GM23338 (cell line): ENCODE measurements around the gene FANCC. TPM values are rescaled to one million over a fixed set of nuclear protein-coding genes. Genes with fewer than 3 reads are reported as not detected.

Experiments used
- ATAC-seq: fragments of 200-7000 bp; cut with Tn5 transposase; 3 replicates; pipeline ENCODE4 v1.9.1; 2020
- DNase-seq: peaks from one replicate; pipeline ENCODE4 v3.0.0-alpha.2; 2015; ENCODE audit warnings: low spot score
- H2AFZ ChIP-seq: fragments of 200-600 bp; sonication (generic); 2 replicates; pipeline ENCODE4 v1.8.0; 2016; ENCODE audit warnings: antibody characterized with exemption, mild to moderate bottlenecking, moderate library complexity
- H3F3A ChIP-seq: fragments of 200-600 bp; sonication (generic); replicated peaks from 2 replicates; pipeline ENCODE4 v1.8.0; 2017; ENCODE audit warnings: antibody characterized with exemption, mixed run types, low read depth
- H3K27ac ChIP-seq: fragments of 200-600 bp; sonication (generic); 2 replicates; pipeline ENCODE4 v1.6.1; 2016; ENCODE audit warnings: low read depth
- H3K27me3 ChIP-seq: fragments of 200-600 bp; sonication (generic); 2 replicates; pipeline ENCODE4 v1.8.0; 2016; ENCODE audit warnings: mild to moderate bottlenecking, mixed run types, moderate library complexity; ENCODE audit not compliant: insufficient read depth
- H3K36me3 ChIP-seq: fragments of 200-600 bp; sonication (generic); 2 replicates; pipeline ENCODE4 v1.8.0; 2016; ENCODE audit warnings: mild to moderate bottlenecking; ENCODE audit not compliant: insufficient read depth
- H3K4me1 ChIP-seq: fragments of 200-600 bp; sonication (generic); 2 replicates; pipeline ENCODE4 v1.8.0; 2016; ENCODE audit warnings: mild to moderate bottlenecking, moderate library complexity; ENCODE audit not compliant: insufficient read depth
- H3K4me2 ChIP-seq: fragments of 200-600 bp; sonication (generic); 2 replicates; pipeline ENCODE4 v1.7.1; 2017; ENCODE audit warnings: mixed run types
- H3K4me3 ChIP-seq: fragments of 200-600 bp; sonication (generic); 2 replicates; pipeline ENCODE4 v1.6.1; 2016; ENCODE audit warnings: mixed run types
- H3K79me2 ChIP-seq: fragments of 200-600 bp; sonication (generic); replicated peaks from 2 replicates; pipeline ENCODE4 v1.8.0; 2017; ENCODE audit warnings: mild to moderate bottlenecking; ENCODE audit not compliant: insufficient read depth
- H3K9me2 ChIP-seq: fragments of 200-600 bp; sonication (generic); 2 replicates; pipeline ENCODE4 v1.8.0; 2017; ENCODE audit not compliant: insufficient read depth
- H4K20me1 ChIP-seq: fragments of 200-600 bp; sonication (generic); replicated peaks from 2 replicates; pipeline ENCODE4 v1.8.0; 2017; ENCODE audit warnings: mild to moderate bottlenecking; ENCODE audit not compliant: insufficient read depth
- H3K27ac Mint-ChIP-seq: 2 replicates; pipeline ENCODE4 v1.8.0; 2020; ENCODE audit warnings: inconsistent platforms, mild to moderate bottlenecking, moderate library complexity, mixed read lengths
- H3K27me3 Mint-ChIP-seq: 3 replicates; pipeline ENCODE4 v1.8.0; 2022; ENCODE audit warnings: low read depth, mild to moderate bottlenecking, moderate library complexity, mixed read lengths, inconsistent platforms; ENCODE audit not compliant: insufficient read depth, poor library complexity
- H3K36me3 Mint-ChIP-seq: 3 replicates; pipeline ENCODE4 v1.8.0; 2021; ENCODE audit warnings: low read depth, mild to moderate bottlenecking, inconsistent platforms, moderate library complexity, mixed read lengths
- H3K4me1 Mint-ChIP-seq: 3 replicates; pipeline ENCODE4 v1.8.0; 2020; ENCODE audit warnings: mild to moderate bottlenecking, inconsistent platforms, mixed read lengths
- H3K4me3 Mint-ChIP-seq: 3 replicates; pipeline ENCODE4 v1.8.0; 2021; ENCODE audit warnings: moderate library complexity, mild to moderate bottlenecking, inconsistent platforms, mixed read lengths
- H3K9me3 Mint-ChIP-seq: 3 replicates; pipeline ENCODE4 v1.8.0; 2020; ENCODE audit warnings: moderate library complexity, mild to moderate bottlenecking, inconsistent platforms, mixed read lengths
- CREB1 ChIP-seq: fragments of 250-450 bp; sonication (Bioruptor Pico); IDR thresholded peaks from 2 replicates; pipeline ENCODE4 v1.5.0; 2020; ENCODE audit warnings: low read depth, mild to moderate bottlenecking, moderate library complexity
- CTCF ChIP-seq, 2 experiments: fragments of 200-600 bp in 1 of 2; sonication (generic) in 1 of 2; conservative IDR thresholded peaks; 2 replicates each; pipeline versions ENCODE4 v1.5.1 to v1.6.1; 2016 to 2017; ENCODE audit warnings: antibody characterized with exemption in 2 of 2, low read depth in 2 of 2, mild to moderate bottlenecking in 2 of 2, moderate library complexity in 1 of 2
- EZH2 ChIP-seq: fragments of 200-600 bp; sonication (generic); IDR thresholded peaks from one replicate; pipeline ENCODE4 v1.8.0; 2017; ENCODE audit warnings: antibody characterized with exemption, mild to moderate bottlenecking, low read depth; ENCODE audit not compliant: unreplicated experiment
- EZH2phosphoT487 ChIP-seq: fragments of 200-600 bp; sonication (generic); IDR thresholded peaks from one replicate; pipeline ENCODE4 v1.8.1; 2018; ENCODE audit warnings: antibody characterized with exemption; ENCODE audit not compliant: unreplicated experiment
- JUNB ChIP-seq: IDR thresholded peaks from one replicate; pipeline ENCODE4 v1.6.1; 2016; ENCODE audit warnings: antibody characterized with exemption; ENCODE audit not compliant: unreplicated experiment
- NANOG ChIP-seq: IDR thresholded peaks from 2 replicates; pipeline ENCODE4 v1.6.1; 2016; ENCODE audit warnings: antibody characterized with exemption, borderline replicate concordance
- POLR2AphosphoS5 ChIP-seq: IDR thresholded peaks from 2 replicates; pipeline ENCODE4 v1.6.1; 2016; ENCODE audit warnings: antibody characterized with exemption, low read depth
- REST ChIP-seq: IDR thresholded peaks from one replicate; pipeline ENCODE4 v1.6.1; 2018; ENCODE audit warnings: antibody characterized with exemption; ENCODE audit not compliant: unreplicated experiment
- STAT1 ChIP-seq: IDR thresholded peaks from one replicate; pipeline ENCODE4 v1.6.1; 2016; ENCODE audit warnings: antibody characterized with exemption; ENCODE audit not compliant: unreplicated experiment
- ZNF114 ChIP-seq: fragments of 250-450 bp; sonication (Bioruptor Pico); IDR thresholded peaks from 2 replicates; pipeline ENCODE4 v1.5.0; 2020; ENCODE audit warnings: mild to moderate bottlenecking, moderate library complexity
- ZNF331 ChIP-seq: fragments of 250-450 bp; sonication (Bioruptor Pico); IDR thresholded peaks from 2 replicates; pipeline ENCODE4 v1.5.0; 2020; ENCODE audit warnings: low read depth, mild to moderate bottlenecking, moderate library complexity
- ZNF462 ChIP-seq: fragments of 250-450 bp; sonication (Bioruptor Pico); IDR thresholded peaks from 2 replicates; pipeline ENCODE4 v1.5.0; 2020; ENCODE audit warnings: mild to moderate bottlenecking, moderate library complexity
- polyA plus RNA-seq: library from polyadenylated mRNA; unstranded; fragments of >200 nt; fragmentation: Nextera tagmentation; extraction: Ambion mirVana; gene quantifications from 2 replicates; pipeline ENCODE4 v1.2.1, GENCODE V29; 2016
- total RNA-seq: library from RNA; depleted of rRNA; stranded (reverse); fragments of >200 nt; shearing (Covaris generic); gene quantifications from 2 replicates; pipeline ENCODE4 v1.2.3, GENCODE V29; 2014

FANCC gene
- total and polyA plus RNA-seq, 2 experiments from 2014 or later, result 7.8 to 18.1 TPM

- Histone ChIP-seq H3K4me3 (no peak overlapping the region), H3K79me2 (no peaks in the 10 kb centered on the region), H3K36me3 (no peaks in the 10 kb centered on the region), H3K27me3 (no peaks in the 10 kb centered on the region), H3K9me2 (no peaks in the 10 kb centered on the region), H3K4me2 (no peak overlapping the region), H4K20me1 (no peaks in the 10 kb centered on the region), H3F3A (no peaks in the 10 kb centered on the region), H2AFZ (no peak overlapping the region), H3K4me1 (no peaks in the 10 kb centered on the region), H3K27ac (no peak overlapping the region)
- ATAC-seq (no peak), DNase-seq (no peak)
- H3K27me3 Mint-ChIP-seq, result peaks cover 9% of the 10 kb centered on the region
- TF ChIP-seq EZH2 (no peak), EZH2phosphoT487 (no peak), ZNF331 (CRISPR knock-in tag) (no peak), NANOG (no peak), CREB1 (no peak), STAT1 (no peak), POLR2AphosphoS5 (no peak), ZNF114 (CRISPR knock-in tag) (no peak), ZNF462 (CRISPR knock-in tag) (no peak), REST (no peak), JUNB (no peak), CTCF (conservative IDR thresholded peaks at IDR 0.05; ENCODE audit: low read depth in 2 of 2) (no peak)
- H3K27ac Mint-ChIP-seq, result no peak overlapping the region
- peaks cover 9% of the 10 kb centered on the region; the same call in 2 of the 3 replicates for H3K36me3 Mint-ChIP-seq
- H3K4me1 Mint-ChIP-seq, result peaks cover 37% of the 10 kb centered on the region
- no peaks in the 10 kb centered on the region for H3K9me3 Mint-ChIP-seq
- H3K4me3 Mint-ChIP-seq, result no peak overlapping the region
Measured at GRCh38 chr9:95097279-95097678, 220.2 kb downstream of the FANCC start.
